Measurements from ENCODE around the gene MRPS9. TPM values are rescaled to one million over a fixed set of nuclear protein-coding genes. Genes with fewer than 3 reads are reported as not detected.

Gene MRPS9
- polyA plus RNA-seq, 1 donor from 2014 or later, result 43.5 TPM

DNA sequence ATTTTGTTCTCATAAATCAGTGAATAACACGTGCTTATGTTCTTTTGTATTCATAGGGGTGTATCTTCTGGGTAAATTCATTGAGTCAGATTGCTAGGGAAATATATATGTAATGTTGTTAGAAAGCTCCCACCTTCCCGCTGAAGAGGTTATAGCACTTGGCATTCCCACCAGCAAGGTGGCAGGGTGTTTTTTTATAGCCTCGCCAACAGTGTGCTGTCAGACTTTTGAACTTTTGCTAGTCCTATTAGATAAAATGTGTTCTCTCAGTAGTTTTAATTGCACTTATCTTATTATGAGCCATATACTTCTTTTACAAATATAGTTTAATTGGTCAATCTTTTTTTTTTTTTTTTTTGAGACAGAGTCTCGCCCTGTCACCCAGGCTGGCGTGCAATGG is 31.0 kb downstream of the MRPS9 start:
- no peaks in the 10 kb centered on the region for H3F3A ChIP-seq (ENCODE audit: insufficient read depth, low read length, poor library complexity, severe bottlenecking)
- H3K27ac ChIP-seq (ENCODE audit: low read length), result no peak overlapping the region
- no peak overlapping the region for H2AFZ ChIP-seq (ENCODE audit: low read depth, low read length)
- H3K36me3 ChIP-seq (ENCODE audit: insufficient read depth, low read length), result no peaks in the 10 kb centered on the region
- no peak overlapping the region for H3K4me2 ChIP-seq (ENCODE audit: low read length)
- no peak for TF ChIP-seq MXI1 (conservative IDR thresholded peaks at IDR 0.05; ENCODE audit: poor library complexity, severe bottlenecking)
- no peak for TF ChIP-seq RAD21 (conservative IDR thresholded peaks at IDR 0.05)
- H3K79me2 ChIP-seq (replicated peaks; ENCODE audit: insufficient read depth, low read length), result no peaks in the 10 kb centered on the region
- no peak overlapping the region for H3K9ac ChIP-seq (ENCODE audit: low read length)
- H3K27me3 ChIP-seq (ENCODE audit: insufficient read depth, low read depth, low read length), result no peaks in the 10 kb centered on the region
- no peaks in the 10 kb centered on the region for H3K9me3 ChIP-seq (ENCODE audit: low read length)
- no peaks in the 10 kb centered on the region for H4K20me1 ChIP-seq (ENCODE audit: insufficient read depth)
- H3K4me3 ChIP-seq (ENCODE audit: low read length), result no peak overlapping the region
- no peaks in the 10 kb centered on the region for H3K9me2 ChIP-seq (ENCODE audit: insufficient read depth, low read length)

DNA sequence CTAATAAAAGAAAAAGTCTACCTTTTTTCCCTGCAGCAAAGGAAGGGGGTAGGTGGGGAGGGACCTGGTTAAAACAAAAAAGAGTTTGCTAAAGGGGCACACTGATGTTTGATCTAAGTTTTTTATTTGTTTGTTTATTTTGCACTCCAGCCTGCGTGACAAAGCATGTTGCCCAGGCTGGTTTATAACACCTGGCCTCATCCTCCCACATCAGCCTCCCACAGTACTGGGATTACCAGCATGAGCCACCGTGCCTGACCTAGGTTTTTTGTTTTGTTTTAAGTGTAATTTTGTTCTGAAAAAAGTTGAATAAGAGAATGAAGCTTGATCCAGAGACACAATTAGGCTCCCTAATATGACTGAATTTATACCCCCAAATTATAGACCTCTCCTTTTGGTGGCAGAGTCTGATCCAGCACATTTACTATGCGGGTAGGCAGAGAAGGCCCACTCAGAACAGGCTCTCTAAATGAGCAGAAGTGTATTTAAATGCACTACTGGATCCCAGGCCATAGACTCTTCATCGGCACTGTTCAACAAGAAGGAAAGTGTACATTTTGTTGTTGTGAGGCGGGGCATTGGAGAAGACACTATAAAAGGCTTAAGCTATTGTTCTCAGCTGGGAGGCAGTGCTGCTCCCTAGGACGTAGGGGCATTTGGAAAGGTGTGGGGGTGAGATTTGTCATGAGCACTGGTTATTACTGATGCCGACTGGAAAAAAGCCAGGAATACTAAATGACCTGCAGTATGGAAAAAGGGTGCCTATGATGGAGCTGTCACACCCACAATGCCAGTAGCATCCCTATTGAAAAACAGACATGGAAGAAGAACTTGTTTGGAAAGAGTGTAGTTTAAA is 32.4 kb downstream of the MRPS9 start:
- Histone ChIP-seq H3K4me2 (ENCODE audit: low read length) (no peak overlapping the region), H3K9me2 (ENCODE audit: insufficient read depth, low read length) (no peaks in the 10 kb centered on the region), H3K27ac (ENCODE audit: low read length) (no peak overlapping the region), H2AFZ (ENCODE audit: low read depth, low read length) (no peak overlapping the region), H3K9me3 (ENCODE audit: low read length) (no peaks in the 10 kb centered on the region), H3K9ac (ENCODE audit: low read length) (no peak overlapping the region), H3K79me2 (replicated peaks; ENCODE audit: insufficient read depth, low read length) (no peaks in the 10 kb centered on the region), H3K27me3 (ENCODE audit: insufficient read depth, low read depth, low read length) (no peaks in the 10 kb centered on the region), H4K20me1 (ENCODE audit: insufficient read depth) (no peaks in the 10 kb centered on the region), H3F3A (ENCODE audit: insufficient read depth, low read length, poor library complexity, severe bottlenecking) (no peaks in the 10 kb centered on the region), H3K36me3 (ENCODE audit: insufficient read depth, low read length) (no peaks in the 10 kb centered on the region), H3K4me3 (ENCODE audit: low read length) (no peak overlapping the region)
- TF ChIP-seq, protein P1, sequence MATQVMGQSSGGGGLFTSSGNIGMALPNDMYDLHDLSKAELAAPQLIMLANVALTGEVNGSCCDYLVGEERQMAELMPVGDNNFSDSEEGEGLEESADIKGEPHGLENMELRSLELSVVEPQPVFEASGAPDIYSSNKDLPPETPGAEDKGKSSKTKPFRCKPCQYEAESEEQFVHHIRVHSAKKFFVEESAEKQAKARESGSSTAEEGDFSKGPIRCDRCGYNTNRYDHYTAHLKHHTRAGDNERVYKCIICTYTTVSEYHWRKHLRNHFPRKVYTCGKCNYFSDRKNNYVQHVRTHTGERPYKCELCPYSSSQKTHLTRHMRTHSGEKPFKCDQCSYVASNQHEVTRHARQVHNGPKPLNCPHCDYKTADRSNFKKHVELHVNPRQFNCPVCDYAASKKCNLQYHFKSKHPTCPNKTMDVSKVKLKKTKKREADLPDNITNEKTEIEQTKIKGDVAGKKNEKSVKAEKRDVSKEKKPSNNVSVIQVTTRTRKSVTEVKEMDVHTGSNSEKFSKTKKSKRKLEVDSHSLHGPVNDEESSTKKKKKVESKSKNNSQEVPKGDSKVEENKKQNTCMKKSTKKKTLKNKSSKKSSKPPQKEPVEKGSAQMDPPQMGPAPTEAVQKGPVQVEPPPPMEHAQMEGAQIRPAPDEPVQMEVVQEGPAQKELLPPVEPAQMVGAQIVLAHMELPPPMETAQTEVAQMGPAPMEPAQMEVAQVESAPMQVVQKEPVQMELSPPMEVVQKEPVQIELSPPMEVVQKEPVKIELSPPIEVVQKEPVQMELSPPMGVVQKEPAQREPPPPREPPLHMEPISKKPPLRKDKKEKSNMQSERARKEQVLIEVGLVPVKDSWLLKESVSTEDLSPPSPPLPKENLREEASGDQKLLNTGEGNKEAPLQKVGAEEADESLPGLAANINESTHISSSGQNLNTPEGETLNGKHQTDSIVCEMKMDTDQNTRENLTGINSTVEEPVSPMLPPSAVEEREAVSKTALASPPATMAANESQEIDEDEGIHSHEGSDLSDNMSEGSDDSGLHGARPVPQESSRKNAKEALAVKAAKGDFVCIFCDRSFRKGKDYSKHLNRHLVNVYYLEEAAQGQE (IDR thresholded peaks at IDR 0.05; ENCODE audit: borderline replicate concordance), result no peak
- TF ChIP-seq, protein P2, sequence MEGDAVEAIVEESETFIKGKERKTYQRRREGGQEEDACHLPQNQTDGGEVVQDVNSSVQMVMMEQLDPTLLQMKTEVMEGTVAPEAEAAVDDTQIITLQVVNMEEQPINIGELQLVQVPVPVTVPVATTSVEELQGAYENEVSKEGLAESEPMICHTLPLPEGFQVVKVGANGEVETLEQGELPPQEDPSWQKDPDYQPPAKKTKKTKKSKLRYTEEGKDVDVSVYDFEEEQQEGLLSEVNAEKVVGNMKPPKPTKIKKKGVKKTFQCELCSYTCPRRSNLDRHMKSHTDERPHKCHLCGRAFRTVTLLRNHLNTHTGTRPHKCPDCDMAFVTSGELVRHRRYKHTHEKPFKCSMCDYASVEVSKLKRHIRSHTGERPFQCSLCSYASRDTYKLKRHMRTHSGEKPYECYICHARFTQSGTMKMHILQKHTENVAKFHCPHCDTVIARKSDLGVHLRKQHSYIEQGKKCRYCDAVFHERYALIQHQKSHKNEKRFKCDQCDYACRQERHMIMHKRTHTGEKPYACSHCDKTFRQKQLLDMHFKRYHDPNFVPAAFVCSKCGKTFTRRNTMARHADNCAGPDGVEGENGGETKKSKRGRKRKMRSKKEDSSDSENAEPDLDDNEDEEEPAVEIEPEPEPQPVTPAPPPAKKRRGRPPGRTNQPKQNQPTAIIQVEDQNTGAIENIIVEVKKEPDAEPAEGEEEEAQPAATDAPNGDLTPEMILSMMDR (IDR thresholded peaks at IDR 0.05; ENCODE audit: poor library complexity, severe bottlenecking), result no peak
- TF ChIP-seq POLR2AphosphoS5 (IDR thresholded peaks at IDR 0.05) (no peak), TAF1 (IDR thresholded peaks at IDR 0.05; ENCODE audit: low read depth) (no peak), SMC3 (conservative IDR thresholded peaks at IDR 0.05; ENCODE audit: poor library complexity) (no peak), EP300 (conservative IDR thresholded peaks at IDR 0.05; ENCODE audit: poor library complexity, severe bottlenecking) (no peak), RAD21 (conservative IDR thresholded peaks at IDR 0.05) (no peak), EZH2 (IDR thresholded peaks at IDR 0.05; ENCODE audit: borderline replicate concordance, insufficient read depth, low read length, poor library complexity, severe bottlenecking) (no peak), MXI1 (conservative IDR thresholded peaks at IDR 0.05; ENCODE audit: poor library complexity, severe bottlenecking) (no peak)

Data from neural cell (in vitro differentiated cells).